HepG2 (cell line): Measurements from ENCODE around the gene SMIM36.

ENCODE experiments used
- PHB2 ChIP-seq: fragments of 450-650 bp; IDR thresholded peaks from 2 replicates; pipeline ENCODE4 v1.6.1; 2018; ENCODE audit not compliant: partially characterized antibody
- PHF8 ChIP-seq: sonication (generic); formaldehyde crosslinking; IDR thresholded peaks from 2 replicates; pipeline ENCODE4 v1.5.0; 2020; ENCODE audit warnings: missing genetic modification reagents
- PREB ChIP-seq: sonication (generic); formaldehyde crosslinking; IDR thresholded peaks from 2 replicates; pipeline ENCODE4 v1.4.0; 2020; ENCODE audit warnings: missing genetic modification reagents
- SOX6 ChIP-seq, 2 experiments: fragments of 450-650 bp in 1 of 2; sonication (generic) in 1 of 2; formaldehyde crosslinking in 1 of 2; IDR thresholded peaks; 2 replicates each; pipeline versions ENCODE4 v1.4.0 to v1.6.1; 2017 to 2020; ENCODE audit warnings: antibody characterized with exemption in 1 of 2, mild to moderate bottlenecking in 1 of 2, missing genetic modification reagents in 1 of 2
- TCF7 ChIP-seq: sonication (generic); IDR thresholded peaks from 2 replicates; pipeline ENCODE4 v1.6.1; 2016; ENCODE audit warnings: antibody characterized with exemption, low read depth
- ZNF274 ChIP-seq: sonication (generic); formaldehyde crosslinking; IDR thresholded peaks from 2 replicates; pipeline ENCODE4 v1.5.1; 2020; ENCODE audit warnings: mild to moderate bottlenecking, missing genetic modification reagents

GRCh38 chr17:55527540-55528118, 16.4 kb upstream of the SMIM36 start:
- TF ChIP-seq ZNF274 (CRISPR knock-in tag) (no peak), SOX6 (IDR thresholded peaks at IDR 0.05) (no peak), SOX6 (CRISPR knock-in tag; IDR thresholded peaks at IDR 0.05) (no peak), TCF7 (no peak), PHF8 (CRISPR knock-in tag) (no peak), PREB (CRISPR knock-in tag) (no peak), PHB2 (no peak)
